DND-41 (cell line): Measurements from ENCODE around the gene TSPAN2.
"Not testable (repeated sequence)": the region's sequence is repeated elsewhere in the genome, so short reads cannot be mapped to it uniquely, and the experiment has no call there.

Experiments
- ATAC-seq: fragments of 200-7000 bp; cut with Tn5 transposase; 3 replicates; pipeline ENCODE4 v1.9.1; 2021; ENCODE audit warnings: low read depth; ENCODE audit not compliant: insufficient read depth
- DNase-seq: peaks from one replicate; pipeline ENCODE4 v3.0.0-alpha.2; 2020
- H2AFZ ChIP-seq: 2 replicates; pipeline ENCODE4 v1.6.0; 2012; ENCODE audit warnings: low read depth, low read length
- H3K27ac ChIP-seq: 2 replicates; pipeline ENCODE4 v1.5.1; 2012; ENCODE audit warnings: low read length, inconsistent platforms
- H3K27me3 ChIP-seq: fragments of 200-600 bp; sonication (generic); 2 replicates; pipeline ENCODE4 v1.6.0; 2012; ENCODE audit warnings: low read length, mild to moderate bottlenecking, inconsistent platforms; ENCODE audit not compliant: insufficient read depth, poor library complexity
- H3K36me3 ChIP-seq: 2 replicates; pipeline ENCODE4 v1.5.1; 2012; ENCODE audit warnings: low read length, inconsistent platforms; ENCODE audit not compliant: insufficient read depth
- H3K4me1 ChIP-seq: 2 replicates; pipeline ENCODE4 v1.5.1; 2012; ENCODE audit warnings: mild to moderate bottlenecking, low read length; ENCODE audit not compliant: insufficient read depth
- H3K4me2 ChIP-seq: 2 replicates; pipeline ENCODE4 v1.6.0; 2012; ENCODE audit warnings: mild to moderate bottlenecking, moderate library complexity, low read length, inconsistent platforms; ENCODE audit not compliant: insufficient read depth
- H3K4me3 ChIP-seq, 2 experiments: fragments of 200-600 bp in 1 of 2; shearing (Covaris generic) in 1 of 2; 2 replicates each; pipeline ENCODE4 v1.5.1; 2012 to 2016; ENCODE audit warnings: inconsistent platforms in 2 of 2, low read length in 2 of 2, mild to moderate bottlenecking in 2 of 2, low read depth in 1 of 2, moderate library complexity in 1 of 2
- H3K79me2 ChIP-seq: 2 replicates; pipeline ENCODE4 v1.6.0; 2012; ENCODE audit warnings: low read length, inconsistent platforms; ENCODE audit not compliant: insufficient read depth
- H3K9ac ChIP-seq: 2 replicates; pipeline ENCODE4 v1.6.0; 2012; ENCODE audit warnings: low read depth, mild to moderate bottlenecking, inconsistent platforms, low read length, moderate library complexity
- H3K9me3 ChIP-seq: 2 replicates; pipeline ENCODE4 v1.5.1; 2012; ENCODE audit warnings: low read length, moderate library complexity, mild to moderate bottlenecking, inconsistent platforms; ENCODE audit not compliant: insufficient read depth, severe bottlenecking
- H4K20me1 ChIP-seq: 2 replicates; pipeline ENCODE4 v1.6.0; 2012; ENCODE audit warnings: low read length; ENCODE audit not compliant: insufficient read depth
- CTCF ChIP-seq: IDR thresholded peaks from 2 replicates; pipeline ENCODE4 v1.5.1; 2012; ENCODE audit warnings: borderline replicate concordance, low read length, moderate library complexity, mild to moderate bottlenecking; ENCODE audit not compliant: poor library complexity, severe bottlenecking; ENCODE audit errors: extremely low read depth
- EZH2 ChIP-seq: IDR thresholded peaks from 3 replicates; pipeline ENCODE4 v1.6.1; 2012; ENCODE audit warnings: borderline replicate concordance, low read depth, mild to moderate bottlenecking, moderate library complexity, low read length, inconsistent platforms; ENCODE audit not compliant: severe bottlenecking

The TSPAN2 gene

GRCh38 chr1:115029526-115029925, 59.8 kb downstream of the TSPAN2 start, which contains the start of gene TSHB:
Gene TSHB, plus strand, starts transcription at chr1:115029826. Its CDS starts 3,537 bp downstream, at chr1:115033363.
- Histone ChIP-seq H3K36me3 (no peaks in the 10 kb centered on the region), H4K20me1 (no peaks in the 10 kb centered on the region), H3K79me2 (no peaks in the 10 kb centered on the region), H3K9ac (no peak within 1 kb of the TSS), H3K4me3 (no peak within 1 kb of the TSS), H3K4me2 (no peak within 1 kb of the TSS), H2AFZ (no peak within 1 kb of the TSS), H3K27me3 (peaks cover 3% of the 10 kb centered on the region), H3K27ac (no peak within 1 kb of the TSS), H3K9me3 (no peaks in the 10 kb centered on the region), H3K4me1 (no peaks in the 10 kb centered on the region)
- ATAC-seq (no peak), DNase-seq (no peak)
- TF ChIP-seq EZH2 (no peak), CTCF (no peak)

GRCh38 chr1:115023593-115023992, 65.7 kb downstream of the TSPAN2 start:
- H3K36me3 ChIP-seq: no peaks in the 10 kb centered on the region
- no peak overlapping the region for H3K27ac ChIP-seq
- ATAC-seq (no peak), DNase-seq (no peak)
- H3K79me2 ChIP-seq: no peaks in the 10 kb centered on the region
- no peaks in the 10 kb centered on the region for H3K27me3 ChIP-seq
- no peaks in the 10 kb centered on the region for H4K20me1 ChIP-seq
- no peak overlapping the region for H3K4me3 ChIP-seq
- TF ChIP-seq CTCF: no peak
- TF ChIP-seq EZH2: no peak
- H3K9me3 ChIP-seq: no peaks in the 10 kb centered on the region
- no peak overlapping the region for H3K4me2 ChIP-seq
- no peaks in the 10 kb centered on the region for H3K4me1 ChIP-seq
- no peak overlapping the region for H3K9ac ChIP-seq
- H2AFZ ChIP-seq: no peak overlapping the region

GRCh38 chr1:115021145-115021544, 68.2 kb downstream of the TSPAN2 start:
- Histone ChIP-seq H3K27me3 (no peaks in the 10 kb centered on the region), H4K20me1 (no peaks in the 10 kb centered on the region), H3K4me1 (no peaks in the 10 kb centered on the region), H3K4me2 (no peak overlapping the region), H2AFZ (no peak overlapping the region), H3K9me3 (no peaks in the 10 kb centered on the region), H3K36me3 (no peaks in the 10 kb centered on the region), H3K27ac (no peak overlapping the region), H3K4me3 (no peak overlapping the region), H3K79me2 (no peaks in the 10 kb centered on the region), H3K9ac (no peak overlapping the region)
- no peak for ATAC-seq
- DNase-seq: no peak
- TF ChIP-seq EZH2 (no peak), CTCF (no peak)

- H3K27me3 ChIP-seq, H3K79me2 ChIP-seq, H2AFZ ChIP-seq, H3K4me2 ChIP-seq, ATAC-seq, H3K27ac ChIP-seq, H3K36me3 ChIP-seq, H3K9ac ChIP-seq, H3K4me3 ChIP-seq, DNase-seq, H3K9me3 ChIP-seq, H4K20me1 ChIP-seq, H3K4me1 ChIP-seq: not testable (repeated sequence)
Measured at GRCh38 chr1:115019549-115019948, 69.8 kb downstream of the TSPAN2 start.
